SK-N-SH (cell line): Measurements from ENCODE around the gene NUP188. TPM values are rescaled to one million over a fixed set of nuclear protein-coding genes. Genes with fewer than 3 reads are reported as not detected.

Experiments
- CTCF ChIA-PET: fragments of 300-600, 350-600 bp; formaldehyde crosslinking; extraction: SDS; loops from one replicate; lab custom pipeline; 2021; lab: Yijun Ruan, JAX
- POLR2A ChIA-PET: fragments of 350-600 bp; sonication (Branson Sonifier 250); formaldehyde crosslinking; extraction: SDS; loops from one replicate; lab custom pipeline; 2020; ENCODE audit warnings: antibody characterized with exemption, inconsistent platforms; lab: Yijun Ruan, JAX
- DNase-seq: peaks from one replicate; pipeline ENCODE4 v3.0.0; 2012
- H2AFZ ChIP-seq: fragments of 200-600 bp; sonication (generic); 2 replicates; pipeline ENCODE4 v1.8.1; 2016; ENCODE audit warnings: antibody characterized with exemption, mild to moderate bottlenecking, low read depth
- H3F3A ChIP-seq: fragments of 200-600 bp; sonication (generic); replicated peaks from 2 replicates; pipeline ENCODE3; 2016; ENCODE audit warnings: antibody characterized with exemption, mild to moderate bottlenecking; ENCODE audit not compliant: insufficient read depth
- H3K27ac ChIP-seq, 2 experiments: fragments of 200-500 bp in 1 of 2; fragments of 200-600 bp in 1 of 2; sonication (Bioruptor generic) in 1 of 2; sonication (generic), shearing (Covaris generic) in 1 of 2; 2 replicates each; pipeline versions ENCODE4 v1.5.1 to v1.6.1; 2014 to 2016; ENCODE audit warnings: low read depth in 2 of 2, inconsistent platforms in 1 of 2, low read length in 1 of 2, mild to moderate bottlenecking in 1 of 2, mixed read lengths in 1 of 2
- H3K27me3 ChIP-seq: fragments of 200-600 bp; sonication (generic), shearing (Covaris generic); 2 replicates; pipeline ENCODE4 v1.6.1; 2016; ENCODE audit warnings: mixed run types; ENCODE audit not compliant: insufficient read depth
- H3K36me3 ChIP-seq, 2 experiments: fragments of 200-500 bp in 1 of 2; fragments of 200-600 bp in 1 of 2; sonication (Bioruptor generic) in 1 of 2; sonication (generic) in 1 of 2; replicated peaks in 1 of 2; 2 replicates each; pipeline versions ENCODE3 to v1.5.1; 2014 to 2016; ENCODE audit warnings: low read length in 1 of 2, mild to moderate bottlenecking in 1 of 2; ENCODE audit not compliant: insufficient read depth in 2 of 2, control insufficient read depth in 1 of 2
- H3K4me1 ChIP-seq, 2 experiments: fragments of 200-500 bp in 1 of 2; fragments of 200-600 bp in 1 of 2; sonication (Bioruptor generic) in 1 of 2; sonication (generic), shearing (Covaris generic) in 1 of 2; 2 replicates each; pipeline versions ENCODE4 v1.5.1 to v1.6.1; 2014 to 2016; ENCODE audit warnings: low read depth in 1 of 2, low read length in 1 of 2, mixed run types in 1 of 2; ENCODE audit not compliant: insufficient read depth in 2 of 2, control insufficient read depth in 1 of 2
- H3K4me2 ChIP-seq: fragments of 200-600 bp; sonication (generic), shearing (Covaris generic); 2 replicates; pipeline ENCODE4 v1.6.1; 2017; ENCODE audit warnings: mixed run types
- H3K4me3 ChIP-seq, 2 experiments: fragments of 200-500 bp in 1 of 2; fragments of 200-600 bp in 1 of 2; sonication (Bioruptor generic) in 1 of 2; sonication (generic), shearing (Covaris generic) in 1 of 2; 2 replicates each; pipeline versions ENCODE4 v1.5.1 to v1.8.1; 2014 to 2016; ENCODE audit warnings: low read depth in 2 of 2, inconsistent platforms in 1 of 2, low read length in 1 of 2, mild to moderate bottlenecking in 1 of 2, mixed read lengths in 1 of 2, moderate library complexity in 1 of 2
- H3K79me2 ChIP-seq: fragments of 200-600 bp; sonication (generic); 2 replicates; pipeline ENCODE4 v1.8.1; 2017; ENCODE audit warnings: mild to moderate bottlenecking; ENCODE audit not compliant: insufficient read depth
- H3K9ac ChIP-seq: fragments of 200-600 bp; sonication (generic); 2 replicates; pipeline ENCODE4 v1.6.1; 2017; ENCODE audit warnings: mixed run types
- H3K9me2 ChIP-seq: fragments of 200-600 bp; sonication (generic); 2 replicates; pipeline ENCODE4 v1.6.1; 2017; ENCODE audit warnings: mixed run types
- H3K9me3 ChIP-seq: fragments of 200-600 bp; sonication (generic); 2 replicates; pipeline ENCODE4 v1.6.1; 2017; ENCODE audit warnings: mixed run types, mild to moderate bottlenecking, moderate library complexity
- H4K20me1 ChIP-seq: fragments of 200-600 bp; sonication (generic); 2 replicates; pipeline ENCODE4 v1.6.1; 2017; ENCODE audit warnings: mild to moderate bottlenecking, mixed run types; ENCODE audit not compliant: insufficient read depth
- CHD2 ChIP-seq: fragments of 150-350 bp; IDR thresholded peaks from 2 replicates; pipeline ENCODE4 v1.6.1; 2018; ENCODE audit warnings: low read length; ENCODE audit not compliant: partially characterized antibody
- EP300 ChIP-seq, 2 experiments: IDR thresholded peaks; 2 replicates each; pipeline versions ENCODE4 v1.4.0 to v1.6.1; 2012; ENCODE audit warnings: borderline replicate concordance in 1 of 2, low read depth in 1 of 2, low read length in 1 of 2
- FOSL2 ChIP-seq: IDR thresholded peaks from 2 replicates; pipeline ENCODE4 v1.4.0; 2012; ENCODE audit warnings: low read depth, mild to moderate bottlenecking, moderate library complexity, borderline replicate concordance
- FOXM1 ChIP-seq: IDR thresholded peaks from 2 replicates; pipeline ENCODE4 v1.4.0; 2012; ENCODE audit warnings: low read depth, mild to moderate bottlenecking
- GABPA ChIP-seq: IDR thresholded peaks from 2 replicates; pipeline ENCODE4 v1.4.0; 2012; ENCODE audit warnings: low read depth, mild to moderate bottlenecking
- GATA2 ChIP-seq: sonication (generic); formaldehyde crosslinking; IDR thresholded peaks from 2 replicates; pipeline ENCODE4 v1.5.0; 2020; ENCODE audit warnings: mild to moderate bottlenecking, missing genetic modification reagents
- JUND ChIP-seq: IDR thresholded peaks from 2 replicates; pipeline ENCODE4 v1.4.0; 2012
- MEF2A ChIP-seq: IDR thresholded peaks from 2 replicates; pipeline ENCODE4 v1.4.0; 2012; ENCODE audit warnings: low read depth, borderline replicate concordance
- NFIC ChIP-seq: IDR thresholded peaks from 2 replicates; pipeline ENCODE4 v1.4.0; 2012; ENCODE audit warnings: borderline replicate concordance
- RAD21 ChIP-seq: IDR thresholded peaks from 2 replicates; pipeline ENCODE4 v1.6.1; 2012; ENCODE audit warnings: mild to moderate bottlenecking, low read length
- SIN3A ChIP-seq: IDR thresholded peaks from 2 replicates; pipeline ENCODE4 v1.6.1; 2012; ENCODE audit warnings: low read depth, mild to moderate bottlenecking, low read length, moderate library complexity, borderline replicate concordance
- USF2 ChIP-seq: fragments of 150-350 bp; IDR thresholded peaks from 2 replicates; pipeline ENCODE4 v1.6.1; 2017; ENCODE audit warnings: antibody characterized with exemption, low read length, low read depth, borderline replicate concordance
- WGBS: methylation state at CpG from one replicate; pipeline ENCODE4 v1.1.6; 2017; ENCODE audit warnings: low lambda C conversion rate; 5-methylcytosine and 5-hydroxymethylcytosine counted together
- polyA plus RNA-seq, 3 experiments: library from polyadenylated mRNA; depleted of rRNA; stranded (reverse); fragments of >200 nt; gene quantifications; 2 replicates each; pipeline ENCODE4 v1.2.3, GENCODE V29; 2012
- TF ChIP-seq, protein P1 (sequence below): IDR thresholded peaks from 2 replicates; pipeline ENCODE4 v1.4.0; 2012; ENCODE audit warnings: low read depth
- TF ChIP-seq, protein P2 (sequence below): fragments of 200-600 bp; sonication (generic); IDR thresholded peaks from 2 replicates; pipeline ENCODE4 v1.6.1; 2017; ENCODE audit warnings: antibody characterized with exemption, mild to moderate bottlenecking, moderate library complexity
- TF ChIP-seq, protein P3 (sequence below): fragments of 150-350 bp; IDR thresholded peaks from 2 replicates; pipeline ENCODE4 v1.6.1; 2016; ENCODE audit warnings: mild to moderate bottlenecking, low read depth, low read length
- TF ChIP-seq, protein P4 (sequence below): IDR thresholded peaks from 2 replicates; pipeline ENCODE4 v1.4.0; 2012; ENCODE audit warnings: low read depth, borderline replicate concordance

NUP188 gene
- polyA plus RNA-seq, 1 of the 3 experiments (the other 2 are of a cell fraction), result 49.5 TPM

GRCh38 chr9:128917151-128917849 lies 30.2 kb upstream of the NUP188 start:
- Histone ChIP-seq H3K4me3 (no peak overlapping the region), H3K36me3 (peaks cover 4 to 26% of the 10 kb centered on the region in 2 experiments), H3K27ac (no peak overlapping the region), H2AFZ (no peak overlapping the region), H3K9ac (no peak overlapping the region), H3K79me2 (peaks cover 31% of the 10 kb centered on the region), H3K9me3 (no peaks in the 10 kb centered on the region), H3F3A (no peaks in the 10 kb centered on the region), H3K9me2 (no peaks in the 10 kb centered on the region), H3K4me2 (no peak overlapping the region), H4K20me1 (no peaks in the 10 kb centered on the region), H3K27me3 (no peaks in the 10 kb centered on the region), H3K4me1 (peaks cover 0 to 9% of the 10 kb centered on the region in 2 experiments; a peak in 2 of 4 replicates)
- POLR2A ChIA-PET, result no interaction called here
- CTCF ChIA-PET, result interaction anchor here (1.0 to 2.7 kb wide), 4 partner anchors 10 to 54 kb away, joined by 3 to 11 read pairs (median 6); no protein-coding TSS in a partner anchor
- no peak for DNase-seq
- TF ChIP-seq EP300 (IDR thresholded peaks at IDR 0.05; ENCODE audit: borderline replicate concordance in 1 of 2, low read depth in 1 of 2, low read length in 1 of 2) (no peak), JUND (no peak), MEF2A (no peak), RAD21 (no peak), GATA2 (CRISPR knock-in tag) (no peak), FOXM1 (no peak), NFIC (no peak), GABPA (no peak), USF2 (no peak), CHD2 (no peak), SIN3A (no peak), FOSL2 (no peak)
- TF ChIP-seq, protein P1, sequence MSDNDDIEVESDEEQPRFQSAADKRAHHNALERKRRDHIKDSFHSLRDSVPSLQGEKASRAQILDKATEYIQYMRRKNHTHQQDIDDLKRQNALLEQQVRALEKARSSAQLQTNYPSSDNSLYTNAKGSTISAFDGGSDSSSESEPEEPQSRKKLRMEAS, result no peak
- TF ChIP-seq, protein P2, sequence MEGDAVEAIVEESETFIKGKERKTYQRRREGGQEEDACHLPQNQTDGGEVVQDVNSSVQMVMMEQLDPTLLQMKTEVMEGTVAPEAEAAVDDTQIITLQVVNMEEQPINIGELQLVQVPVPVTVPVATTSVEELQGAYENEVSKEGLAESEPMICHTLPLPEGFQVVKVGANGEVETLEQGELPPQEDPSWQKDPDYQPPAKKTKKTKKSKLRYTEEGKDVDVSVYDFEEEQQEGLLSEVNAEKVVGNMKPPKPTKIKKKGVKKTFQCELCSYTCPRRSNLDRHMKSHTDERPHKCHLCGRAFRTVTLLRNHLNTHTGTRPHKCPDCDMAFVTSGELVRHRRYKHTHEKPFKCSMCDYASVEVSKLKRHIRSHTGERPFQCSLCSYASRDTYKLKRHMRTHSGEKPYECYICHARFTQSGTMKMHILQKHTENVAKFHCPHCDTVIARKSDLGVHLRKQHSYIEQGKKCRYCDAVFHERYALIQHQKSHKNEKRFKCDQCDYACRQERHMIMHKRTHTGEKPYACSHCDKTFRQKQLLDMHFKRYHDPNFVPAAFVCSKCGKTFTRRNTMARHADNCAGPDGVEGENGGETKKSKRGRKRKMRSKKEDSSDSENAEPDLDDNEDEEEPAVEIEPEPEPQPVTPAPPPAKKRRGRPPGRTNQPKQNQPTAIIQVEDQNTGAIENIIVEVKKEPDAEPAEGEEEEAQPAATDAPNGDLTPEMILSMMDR, result no peak
- TF ChIP-seq, protein P3, sequence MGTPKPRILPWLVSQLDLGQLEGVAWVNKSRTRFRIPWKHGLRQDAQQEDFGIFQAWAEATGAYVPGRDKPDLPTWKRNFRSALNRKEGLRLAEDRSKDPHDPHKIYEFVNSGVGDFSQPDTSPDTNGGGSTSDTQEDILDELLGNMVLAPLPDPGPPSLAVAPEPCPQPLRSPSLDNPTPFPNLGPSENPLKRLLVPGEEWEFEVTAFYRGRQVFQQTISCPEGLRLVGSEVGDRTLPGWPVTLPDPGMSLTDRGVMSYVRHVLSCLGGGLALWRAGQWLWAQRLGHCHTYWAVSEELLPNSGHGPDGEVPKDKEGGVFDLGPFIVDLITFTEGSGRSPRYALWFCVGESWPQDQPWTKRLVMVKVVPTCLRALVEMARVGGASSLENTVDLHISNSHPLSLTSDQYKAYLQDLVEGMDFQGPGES, result no peak
- TF ChIP-seq, protein P4, sequence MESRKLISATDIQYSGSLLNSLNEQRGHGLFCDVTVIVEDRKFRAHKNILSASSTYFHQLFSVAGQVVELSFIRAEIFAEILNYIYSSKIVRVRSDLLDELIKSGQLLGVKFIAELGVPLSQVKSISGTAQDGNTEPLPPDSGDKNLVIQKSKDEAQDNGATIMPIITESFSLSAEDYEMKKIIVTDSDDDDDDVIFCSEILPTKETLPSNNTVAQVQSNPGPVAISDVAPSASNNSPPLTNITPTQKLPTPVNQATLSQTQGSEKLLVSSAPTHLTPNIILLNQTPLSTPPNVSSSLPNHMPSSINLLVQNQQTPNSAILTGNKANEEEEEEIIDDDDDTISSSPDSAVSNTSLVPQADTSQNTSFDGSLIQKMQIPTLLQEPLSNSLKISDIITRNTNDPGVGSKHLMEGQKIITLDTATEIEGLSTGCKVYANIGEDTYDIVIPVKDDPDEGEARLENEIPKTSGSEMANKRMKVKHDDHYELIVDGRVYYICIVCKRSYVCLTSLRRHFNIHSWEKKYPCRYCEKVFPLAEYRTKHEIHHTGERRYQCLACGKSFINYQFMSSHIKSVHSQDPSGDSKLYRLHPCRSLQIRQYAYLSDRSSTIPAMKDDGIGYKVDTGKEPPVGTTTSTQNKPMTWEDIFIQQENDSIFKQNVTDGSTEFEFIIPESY, result no peak
- WGBS, result 87% methylated on average over 20 of the region's 26 CpGs
